NOMO-1 (cell line): ENCODE data around the gene RND3.

Experiments used
- DNase-seq, 2 experiments: peaks; one replicate each; lab custom pipeline; 2025; ENCODE audit not compliant: unreplicated experiment in 2 of 2; lab: John Stamatoyannopoulos, UW

Gene RND3

GRCh38 chr2:150487537-150488429, at the start of gene RND3:
RND3 (minus strand) TSS chr2:150487667; CDS start chr2:150487417, 250 bp downstream.
- peak; percentile 42 to 54 for DNase-seq

GRCh38 chr2:150535176-150535575, 47.7 kb upstream of the RND3 start:
- DNase-seq, result no peak

- no peak for DNase-seq
Measured at GRCh38 chr2:150532879-150533278, 45.4 kb upstream of the RND3 start.

- no peak for DNase-seq
Measured at GRCh38 chr2:150532020-150532419, 44.6 kb upstream of the RND3 start.

GRCh38 chr2:150531591-150531990, 44.1 kb upstream of the RND3 start:
- no peak for DNase-seq

GRCh38 chr2:150530168-150530567, 42.7 kb upstream of the RND3 start:
- DNase-seq, result no peak

- no peak for DNase-seq
Measured at GRCh38 chr2:150528861-150529801, 41.7 kb upstream of the RND3 start.

- DNase-seq, result no peak
Measured at GRCh38 chr2:150526827-150527226, 39.4 kb upstream of the RND3 start.

GRCh38 chr2:150526006-150526405, 38.5 kb upstream of the RND3 start:
- DNase-seq, result no peak

- DNase-seq, result no peak
Measured at GRCh38 chr2:150522269-150522668, 34.8 kb upstream of the RND3 start.

GRCh38 chr2:150520887-150521664, 33.6 kb upstream of the RND3 start:
- no peak for DNase-seq

- DNase-seq, result no peak
Measured at GRCh38 chr2:150520033-150520432, 32.6 kb upstream of the RND3 start.

- DNase-seq, result no peak
Measured at GRCh38 chr2:150517951-150518680, 30.6 kb upstream of the RND3 start.

GRCh38 chr2:150513647-150514046, 26.2 kb upstream of the RND3 start:
- DNase-seq, result no peak

- DNase-seq, result no peak
Measured at GRCh38 chr2:150508497-150509137, 21.1 kb upstream of the RND3 start.

GRCh38 chr2:150507071-150507470, 19.6 kb upstream of the RND3 start:
- no peak for DNase-seq

GRCh38 chr2:150505178-150505577, 17.7 kb upstream of the RND3 start:
- no peak for DNase-seq

- DNase-seq, result no peak
Measured at GRCh38 chr2:150495993-150496627, 8.6 kb upstream of the RND3 start.

- no peak for DNase-seq
Measured at GRCh38 chr2:150495001-150495400, 7.5 kb upstream of the RND3 start.
